Daoy (cell line): ENCODE data around the gene H2AZ2. TPM values are rescaled to one million over a fixed set of nuclear protein-coding genes. Genes with fewer than 3 reads are reported as not detected.
"Not testable (repeated sequence)": the region's sequence is repeated elsewhere in the genome, so short reads cannot be mapped to it uniquely, and the experiment has no call there.

Experiments used
- DNase-seq: peaks from one replicate; pipeline ENCODE4 v3.0.0-alpha.2; 2015; ENCODE audit warnings: low read depth
- total RNA-seq: library from RNA; depleted of rRNA; stranded (reverse); fragments of >200 nt; shearing (Covaris generic); gene quantifications from 2 replicates; pipeline ENCODE4 v1.2.3, GENCODE V29; 2014

H2AZ2 gene
- total RNA-seq, 1 experiment from 2014 or later, result 679 TPM

DNA sequence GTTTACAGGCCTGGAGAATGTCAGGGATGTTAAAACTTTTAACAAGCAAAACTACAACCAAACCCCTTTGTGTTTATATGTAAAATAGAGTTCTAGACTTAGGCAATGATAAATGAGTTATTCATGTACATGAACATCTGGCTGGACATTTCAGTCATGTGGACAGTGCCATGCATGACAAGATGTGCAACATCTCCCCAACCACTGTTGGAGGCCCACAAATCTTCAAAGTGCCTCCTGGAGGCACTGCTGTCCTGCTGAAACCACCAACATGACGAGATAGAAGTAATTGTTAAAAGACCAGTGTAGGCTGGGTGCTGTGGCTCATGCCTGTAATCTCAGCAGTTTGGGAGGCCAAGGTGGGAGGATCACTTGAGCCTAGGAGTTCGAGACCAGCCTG lies 33.0 kb downstream of the H2AZ2 start:
- DNase-seq, result no peak

DNA sequence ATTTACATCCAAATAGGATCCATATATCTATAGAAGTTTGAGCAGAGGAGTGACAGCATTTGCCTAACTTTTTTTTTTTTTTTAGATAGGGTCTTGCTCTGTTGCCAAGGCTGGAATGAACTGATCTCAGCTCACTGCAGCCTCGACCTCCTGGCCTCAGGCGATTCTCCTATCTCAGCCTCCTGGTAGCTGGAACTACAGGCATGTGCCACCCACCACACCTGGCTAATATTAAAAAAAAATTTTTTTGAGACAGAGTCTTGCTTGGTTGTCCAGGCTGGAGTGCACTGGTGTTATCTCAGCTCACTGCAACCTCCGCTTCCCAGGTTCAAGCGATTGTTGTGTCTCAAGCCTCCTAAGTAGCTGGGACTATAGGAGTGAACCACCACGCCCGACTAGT lies 36.3 kb downstream of the H2AZ2 start:
- DNase-seq, result no peak

DNA sequence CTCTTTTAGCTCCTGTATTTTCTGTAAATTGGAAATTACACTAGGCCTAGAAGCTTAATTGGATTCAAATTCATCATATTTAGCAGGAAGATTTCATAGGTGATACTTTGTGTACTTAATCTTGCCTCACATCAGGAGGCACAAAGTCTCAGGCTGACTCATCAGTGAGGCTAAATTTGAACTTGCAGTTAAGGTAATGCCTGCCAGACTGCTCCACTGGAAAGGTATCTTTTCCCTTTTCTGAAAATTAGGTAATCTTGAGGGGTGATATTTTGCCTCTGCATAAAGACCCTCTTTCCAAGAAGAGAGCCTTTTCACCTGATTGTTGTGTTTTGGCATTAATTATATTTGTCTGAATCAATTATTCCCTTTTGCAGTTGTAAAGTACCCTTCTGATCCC lies 36.8 kb downstream of the H2AZ2 start:
- peak; percentile 52 for DNase-seq

DNA sequence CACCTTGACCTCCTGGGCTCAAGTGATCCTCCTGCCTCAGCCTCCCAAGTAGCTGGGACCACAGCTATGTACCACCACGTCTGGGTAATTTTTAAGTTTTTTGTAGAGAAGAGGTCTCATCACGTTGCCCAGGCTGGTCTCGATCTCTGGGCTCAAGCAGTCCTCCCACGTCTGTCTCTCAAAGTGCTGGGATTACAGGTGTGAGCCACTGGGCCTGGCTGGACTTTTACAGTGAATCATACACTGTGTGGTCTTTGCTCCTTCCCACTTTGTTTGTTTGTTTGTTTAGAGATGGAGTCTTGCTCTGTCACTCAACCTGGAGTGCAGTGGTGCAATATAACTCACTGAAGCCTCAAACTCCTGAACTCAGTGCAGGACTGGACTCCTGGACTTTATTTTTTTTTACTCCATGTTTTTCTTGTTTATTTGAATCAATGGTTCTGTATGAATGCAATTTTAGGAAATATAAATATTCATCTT lies 38.9 kb downstream of the H2AZ2 start:
- no peak for DNase-seq

DNA sequence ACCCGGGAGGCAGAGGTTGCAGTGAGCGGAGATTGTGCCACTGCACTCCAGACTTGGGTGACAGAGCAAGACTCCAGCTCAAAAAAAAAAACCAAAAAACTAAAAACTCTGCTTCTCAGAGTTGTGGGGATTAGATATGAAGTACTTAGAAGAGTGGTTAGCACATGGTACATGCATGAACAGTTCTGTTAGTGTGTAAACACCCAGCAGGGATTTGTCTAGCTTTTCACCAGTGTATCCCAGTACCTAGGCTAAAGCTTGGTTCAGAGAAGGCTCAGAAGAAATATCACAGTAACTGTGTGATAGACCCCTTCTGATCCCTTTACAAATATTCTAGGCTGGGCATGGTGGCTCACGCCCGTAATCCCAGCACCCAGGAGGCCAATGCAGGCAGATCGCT lies 41.9 kb downstream of the H2AZ2 start:
- DNase-seq, result no peak

DNA sequence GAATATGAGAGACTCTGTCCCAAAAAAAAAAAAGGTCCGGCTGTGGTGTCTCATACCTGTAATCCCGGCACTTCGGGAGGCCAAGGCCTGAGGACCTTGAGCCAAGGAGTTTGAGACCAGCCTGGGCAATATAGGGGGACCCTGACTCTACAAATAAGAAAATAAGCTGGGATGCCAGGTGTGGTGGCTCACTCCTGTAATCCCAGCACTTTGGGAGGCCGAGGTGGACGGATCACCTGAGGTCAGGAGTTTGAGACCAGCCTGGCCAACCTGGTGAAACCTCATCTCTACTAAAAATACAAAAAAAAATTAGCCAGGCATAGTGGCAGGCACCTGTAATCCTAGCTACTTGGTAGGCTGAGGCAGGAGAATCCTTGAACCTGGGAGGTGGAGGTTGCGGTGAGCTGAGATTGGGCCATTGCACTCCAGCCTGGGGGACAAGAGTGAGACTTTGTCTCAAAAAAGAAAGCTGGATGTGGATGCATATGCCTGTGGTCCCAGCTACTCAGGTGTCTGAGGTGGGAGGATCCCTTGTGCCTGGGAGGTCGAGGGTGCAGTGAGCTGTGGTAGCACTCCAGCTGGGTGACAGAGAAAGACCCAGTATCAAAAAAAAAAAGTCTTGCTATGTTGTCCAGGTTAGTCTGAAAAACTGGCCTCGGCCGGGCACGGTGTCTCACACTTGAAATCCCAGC lies 43.9 kb downstream of the H2AZ2 start:
- not testable (repeated sequence) for DNase-seq

DNA sequence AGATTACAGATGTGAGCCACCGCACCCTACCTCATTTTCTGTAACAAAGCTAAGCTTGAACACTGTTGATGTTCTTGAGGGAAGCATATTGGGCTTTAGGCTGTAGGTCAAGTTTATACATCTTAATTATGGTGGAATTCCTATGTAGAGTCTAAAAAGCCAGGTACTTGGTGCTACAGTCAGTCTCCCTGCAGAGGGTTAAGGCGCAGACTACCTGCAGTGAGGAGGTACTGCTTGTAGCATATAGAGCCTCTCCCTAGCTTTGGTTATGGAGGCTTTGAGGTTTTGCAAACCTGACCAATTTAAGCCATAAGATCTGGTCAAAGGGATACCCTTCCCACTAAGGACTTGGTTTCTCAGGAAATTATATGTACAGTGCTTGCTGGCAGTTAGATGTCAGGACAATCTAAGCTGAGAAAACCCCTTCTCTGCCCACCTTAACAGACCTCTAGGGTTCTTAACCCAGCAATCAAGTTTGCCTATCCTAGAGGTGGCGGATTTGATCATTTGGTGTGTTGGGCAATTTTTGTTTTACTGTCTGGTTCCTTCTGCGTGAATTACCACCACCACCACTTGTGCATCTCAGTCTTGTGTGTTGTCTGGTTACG lies 45.4 kb downstream of the H2AZ2 start:
- no peak for DNase-seq

DNA sequence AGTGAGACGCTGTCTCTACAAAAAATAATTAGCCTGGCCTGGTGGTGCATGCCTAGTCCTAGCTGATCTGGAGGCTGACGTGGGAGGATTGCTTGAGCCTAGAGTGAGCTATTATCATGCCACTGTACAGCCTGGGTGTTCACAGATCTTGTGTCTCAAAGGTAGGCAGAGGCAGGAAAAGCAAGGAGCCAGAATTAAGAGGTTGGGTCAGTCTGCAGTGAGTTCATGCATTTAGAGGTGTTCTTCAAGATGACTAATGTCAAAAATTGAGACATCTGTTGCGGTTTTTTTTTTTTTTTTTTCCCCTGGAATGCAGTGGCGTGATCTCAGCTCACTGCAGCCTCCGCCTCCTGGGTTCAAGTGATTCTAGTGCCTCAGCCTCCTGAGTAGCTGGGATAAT lies 46.0 kb downstream of the H2AZ2 start:
- DNase-seq, result peak; percentile 75

DNA sequence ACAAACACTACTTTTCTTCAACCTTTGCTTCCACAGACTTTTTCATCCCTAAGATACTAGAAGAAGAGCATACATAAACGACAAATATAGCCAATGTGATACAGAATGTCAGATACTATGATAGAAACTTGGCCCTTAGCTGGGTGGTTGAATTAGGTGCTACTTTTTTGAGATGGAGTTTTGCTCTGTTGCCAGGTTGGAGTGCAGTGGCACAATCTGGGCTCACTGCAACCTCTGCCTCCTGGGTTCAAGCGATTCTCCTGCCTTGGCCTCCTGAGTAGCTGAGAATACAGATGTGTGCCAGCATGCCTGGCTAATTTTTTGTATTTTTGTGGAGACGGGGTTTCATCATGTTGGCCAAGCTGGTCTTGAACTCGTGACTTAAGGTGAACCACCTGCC lies 47.9 kb downstream of the H2AZ2 start:
- DNase-seq, result no peak

DNA sequence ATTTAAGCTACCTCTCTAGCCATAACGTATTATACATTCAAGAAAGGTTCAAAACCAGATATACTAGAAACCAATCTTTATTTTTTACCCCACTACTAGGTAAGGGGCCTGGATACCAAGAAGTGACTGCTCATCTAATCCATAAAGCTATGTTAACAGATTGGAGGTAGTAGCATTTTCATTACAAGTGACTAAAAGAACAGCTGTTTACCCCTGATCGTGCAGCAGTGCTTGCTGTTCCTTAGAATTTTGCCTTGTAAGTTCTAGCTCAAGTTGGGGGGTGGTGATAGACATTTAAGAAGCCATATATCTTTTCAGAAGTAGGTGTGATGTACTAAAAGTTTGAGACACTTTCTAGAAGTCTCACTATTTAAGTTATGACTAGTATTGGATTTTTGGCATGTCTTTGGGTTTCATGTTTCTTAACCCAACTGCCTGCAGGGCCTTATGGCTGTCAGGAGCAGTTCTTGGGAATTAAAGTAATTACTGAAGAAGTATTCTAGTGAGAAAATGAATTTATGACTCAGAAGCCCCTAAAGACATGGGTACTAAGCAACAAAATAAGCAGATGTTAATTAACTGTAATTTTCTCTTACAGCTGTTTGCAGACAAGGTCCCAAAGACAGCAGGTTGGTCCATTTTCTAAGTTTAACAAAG lies 49.1 kb downstream of the H2AZ2 start:
- DNase-seq, result no peak

DNA sequence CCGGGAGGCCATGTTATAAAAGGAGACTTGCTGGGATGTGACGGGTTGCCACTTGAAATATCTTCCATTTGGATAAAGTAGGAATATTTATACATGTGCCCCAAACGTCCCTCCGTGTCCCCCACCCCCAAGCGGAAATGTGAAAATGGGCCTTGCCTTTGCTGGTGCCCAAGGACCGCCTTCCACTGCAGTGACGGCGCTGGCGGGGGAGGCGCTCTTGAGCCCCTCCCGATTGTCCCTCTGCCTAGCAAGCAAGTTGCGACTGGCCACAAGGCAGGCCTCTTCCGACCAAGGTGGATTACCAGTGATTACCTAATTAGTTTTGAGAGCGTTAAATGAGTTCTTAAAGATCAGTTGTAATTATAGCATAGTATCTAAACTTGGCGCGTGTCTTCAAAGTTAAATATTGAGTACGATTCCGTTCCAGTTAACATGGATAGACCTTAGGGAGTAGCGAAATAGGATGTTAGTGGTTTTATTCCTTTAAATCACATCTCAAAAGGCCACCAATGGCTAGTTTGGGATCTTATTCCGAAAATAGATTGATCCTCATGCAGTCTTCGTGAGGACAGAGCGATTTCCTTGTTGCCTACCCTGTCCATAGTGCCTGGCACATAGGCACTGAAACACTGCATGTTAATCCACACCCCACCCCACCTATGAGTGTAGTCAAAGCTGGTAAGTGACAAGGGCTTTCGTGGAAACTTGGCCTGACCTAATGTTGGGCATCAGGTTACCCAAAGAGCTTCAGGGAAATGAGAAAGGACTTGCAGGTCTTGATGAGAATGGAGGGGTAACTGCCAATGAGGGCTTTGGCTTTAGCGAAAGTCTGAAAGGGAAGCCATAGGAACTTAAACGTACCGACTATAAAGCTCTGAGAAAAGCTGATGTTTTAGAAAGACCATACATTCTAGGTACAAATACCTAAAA lies 50.3 kb downstream of the H2AZ2 start:
- DNase-seq, result peak; percentile 97

DNA sequence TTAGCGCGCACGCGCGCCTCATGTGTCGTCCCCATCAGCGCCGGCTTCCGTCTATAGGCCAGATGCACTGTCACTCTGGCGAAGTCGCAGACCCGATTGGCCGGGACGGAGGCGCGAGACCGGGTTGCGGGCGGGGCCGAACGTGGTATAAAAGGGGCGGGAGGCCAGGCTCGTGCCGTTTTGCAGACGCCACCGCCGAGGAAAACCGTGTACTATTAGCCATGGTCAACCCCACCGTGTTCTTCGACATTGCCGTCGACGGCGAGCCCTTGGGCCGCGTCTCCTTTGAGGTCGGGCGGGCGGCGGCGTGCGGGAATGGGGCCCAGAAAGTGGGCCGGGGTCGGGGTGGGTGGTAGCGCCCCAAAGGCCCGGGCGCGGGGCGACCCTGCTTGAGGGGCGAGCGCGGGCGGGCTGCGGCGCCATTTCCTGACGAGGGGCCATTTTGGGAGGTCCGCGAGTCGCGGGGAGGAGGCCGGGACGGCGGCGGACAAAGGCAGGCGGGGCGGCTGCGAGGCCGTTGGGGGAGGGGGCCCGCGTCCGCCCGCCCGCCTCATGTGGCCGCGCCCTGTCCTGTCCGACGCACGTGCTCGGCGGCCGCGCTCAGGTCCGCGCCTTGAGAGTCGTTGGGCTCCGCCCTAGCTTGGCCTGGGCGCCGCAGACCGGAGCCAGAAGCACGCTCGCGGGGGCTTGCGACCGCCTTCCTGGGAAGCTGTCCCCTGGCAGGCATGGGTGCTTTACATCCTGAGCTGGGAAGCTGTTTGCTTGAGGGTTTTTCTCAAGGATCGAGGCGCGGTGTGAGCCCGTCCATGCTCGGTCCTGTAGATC lies 51.2 kb downstream of the H2AZ2 start, which contains the start of gene PPIA:
Gene PPIA, plus strand, starts transcription at position 178 of the 825 bp plus-strand sequence. Its CDS starts 44 bp downstream, at position 222.
- peak; percentile 100 for DNase-seq

DNA sequence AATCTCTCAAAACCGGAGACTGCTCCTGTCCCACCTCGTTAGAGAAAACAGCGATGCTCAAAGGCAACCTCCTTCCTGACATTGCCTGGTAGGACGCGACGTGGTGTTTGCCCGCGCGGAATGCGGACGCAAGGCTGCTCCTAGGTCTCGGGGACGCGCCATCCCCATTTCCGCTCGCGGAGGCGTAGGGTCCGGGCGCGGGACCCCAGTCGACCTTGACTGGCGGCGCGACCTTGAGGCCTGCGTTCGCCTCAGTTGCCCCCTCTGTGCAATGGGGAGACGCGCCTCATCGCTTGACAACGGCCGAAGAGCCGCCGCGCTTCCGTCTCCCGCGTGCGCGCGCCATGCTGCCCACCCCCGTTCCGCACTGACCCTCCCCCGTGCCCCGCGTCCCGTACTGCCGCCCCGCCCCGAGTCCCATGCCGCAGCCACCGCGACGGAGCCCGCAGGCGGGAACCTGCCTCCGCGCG lies 51.8 kb downstream of the H2AZ2 start:
- DNase-seq, result no peak

DNA sequence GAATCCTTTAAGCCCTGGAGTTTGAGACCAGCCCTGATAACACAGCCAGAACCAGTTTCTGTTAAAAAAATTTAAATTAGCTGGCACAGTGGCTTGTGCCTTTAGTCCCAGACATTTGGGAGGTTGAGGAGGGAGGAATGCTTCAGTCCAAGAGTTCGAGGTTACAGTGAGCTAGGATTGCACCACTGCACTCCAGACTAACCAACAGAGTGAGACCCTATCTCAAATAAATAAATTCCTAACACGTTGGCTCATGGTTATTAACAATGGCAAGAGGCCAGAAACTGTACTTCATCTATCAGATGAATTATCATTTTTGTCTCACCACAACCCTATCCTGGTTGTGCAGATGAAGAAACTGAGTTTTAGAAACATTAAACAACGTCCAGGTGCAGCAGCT lies 53.6 kb downstream of the H2AZ2 start:
- DNase-seq, result no peak

DNA sequence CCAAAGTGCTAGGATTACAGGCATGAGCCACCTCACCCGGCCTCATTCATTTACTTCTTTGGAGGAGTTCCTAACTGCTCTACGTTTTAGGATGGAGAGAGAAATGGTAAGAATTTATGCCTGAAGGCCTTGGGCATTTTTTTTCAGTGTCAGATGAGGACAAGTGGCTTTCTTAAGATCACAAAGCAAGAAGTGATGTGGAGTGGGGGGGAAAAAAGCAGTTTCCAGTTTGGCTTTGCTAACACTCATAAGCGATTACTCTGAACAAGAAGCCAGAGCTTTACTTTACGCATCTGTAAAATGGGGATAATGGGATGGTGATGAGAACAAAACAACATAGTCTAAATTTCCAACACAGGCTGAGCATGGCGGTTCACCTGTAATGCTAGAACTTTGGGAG lies 54.0 kb downstream of the H2AZ2 start:
- peak; percentile 32 for DNase-seq

DNA sequence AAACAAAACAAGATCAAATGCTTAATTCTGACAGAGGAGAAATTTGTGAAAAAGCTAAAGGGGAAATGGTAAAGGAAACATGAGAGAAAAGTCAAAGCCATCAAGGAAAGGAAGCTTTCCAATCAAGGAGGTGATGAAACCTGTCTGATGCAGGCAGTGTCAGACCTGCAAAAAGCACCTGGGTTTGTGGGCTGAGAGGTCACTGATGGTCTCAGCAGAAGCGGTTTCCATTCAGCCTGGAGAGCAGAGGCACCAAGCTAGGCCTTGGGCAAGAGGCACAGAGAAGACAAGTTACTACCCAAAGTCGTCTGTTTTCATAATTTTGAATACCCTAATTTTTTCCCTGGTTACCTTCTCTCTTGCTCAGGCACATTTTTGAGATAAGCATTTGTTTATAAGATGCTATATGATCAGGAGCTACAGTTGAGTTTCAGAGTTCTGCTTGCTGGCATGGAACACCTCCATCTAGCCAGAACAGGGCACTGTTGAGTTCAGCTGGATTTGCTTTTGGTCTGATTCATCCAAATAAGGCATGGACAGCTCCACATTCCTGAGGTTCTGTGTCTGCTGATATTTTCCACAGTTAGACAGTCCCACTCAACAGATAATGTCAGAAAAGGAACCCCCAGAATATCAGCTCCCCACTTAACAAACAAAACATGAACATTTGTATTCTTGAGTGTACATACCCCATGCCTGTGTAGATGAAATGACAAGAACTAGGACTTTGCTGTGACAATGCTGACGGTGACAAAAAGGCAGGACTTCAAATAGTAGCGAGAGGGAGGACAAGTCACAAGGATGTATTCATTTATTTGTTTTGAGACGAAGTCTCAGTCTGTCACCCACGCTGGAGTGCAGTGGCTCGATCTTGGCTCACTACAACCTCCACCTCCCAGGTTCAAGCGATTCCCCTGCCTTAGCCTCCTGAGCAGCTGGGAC lies 56.3 kb downstream of the H2AZ2 start:
- DNase-seq, result no peak

DNA sequence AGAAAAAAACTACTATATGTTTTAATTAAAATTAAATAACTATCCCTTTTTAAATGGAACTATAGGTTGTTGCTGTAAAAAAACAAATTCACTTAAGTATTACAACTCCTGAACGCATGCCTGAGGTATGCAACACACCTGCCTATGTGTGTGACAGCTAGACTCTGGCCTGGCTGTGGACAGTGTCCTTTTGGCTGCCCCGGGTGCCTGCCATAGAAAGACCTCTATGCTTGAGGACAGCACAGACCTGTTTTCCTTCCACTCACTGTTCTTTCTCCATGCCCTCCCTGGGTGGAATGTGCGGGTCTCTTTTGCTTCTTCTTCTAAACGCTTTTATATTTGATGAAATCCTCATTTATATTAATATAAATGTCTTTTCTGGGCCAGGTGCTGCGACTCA lies 57.9 kb downstream of the H2AZ2 start:
- DNase-seq, result no peak

DNA sequence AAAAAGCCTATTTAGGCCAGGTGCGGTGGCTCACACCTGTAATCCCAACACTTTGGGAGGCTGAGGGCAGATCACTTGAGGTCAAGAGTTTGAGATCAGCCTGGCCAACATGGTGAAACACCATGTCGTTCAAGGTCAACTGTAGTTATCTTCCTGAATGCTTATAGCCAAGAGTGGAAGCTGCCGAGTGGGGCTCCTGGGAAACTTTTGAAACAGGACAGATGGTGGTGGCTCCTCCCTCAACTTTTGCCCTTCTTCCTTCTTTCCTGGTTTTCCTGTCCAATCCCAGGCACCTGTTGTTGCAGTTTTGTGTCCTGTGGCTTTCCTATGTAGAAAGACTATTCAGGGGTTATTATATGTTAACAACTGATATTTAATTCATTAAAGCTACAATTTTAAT lies 60.1 kb downstream of the H2AZ2 start:
- no peak for DNase-seq

DNA sequence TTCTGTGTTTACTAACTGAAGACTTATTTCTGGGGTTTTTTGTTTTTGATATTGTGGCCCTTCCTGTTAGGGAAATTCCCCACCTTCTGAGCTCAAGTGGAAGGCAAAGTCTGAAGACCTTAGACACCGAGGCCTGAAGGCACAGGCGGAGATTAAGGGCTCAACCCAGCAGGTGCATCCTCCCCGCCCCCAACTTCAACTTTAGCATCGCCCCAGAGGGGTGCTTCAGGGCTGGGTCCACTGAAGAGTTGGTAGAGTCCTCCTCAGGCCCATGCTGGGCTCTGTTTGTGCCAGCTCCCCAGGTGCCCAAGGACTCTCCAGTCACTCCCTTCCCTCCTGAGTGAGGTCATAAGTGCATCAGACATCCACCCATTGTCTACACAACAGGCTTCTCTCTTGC lies 60.8 kb downstream of the H2AZ2 start:
- DNase-seq, result no peak

DNA sequence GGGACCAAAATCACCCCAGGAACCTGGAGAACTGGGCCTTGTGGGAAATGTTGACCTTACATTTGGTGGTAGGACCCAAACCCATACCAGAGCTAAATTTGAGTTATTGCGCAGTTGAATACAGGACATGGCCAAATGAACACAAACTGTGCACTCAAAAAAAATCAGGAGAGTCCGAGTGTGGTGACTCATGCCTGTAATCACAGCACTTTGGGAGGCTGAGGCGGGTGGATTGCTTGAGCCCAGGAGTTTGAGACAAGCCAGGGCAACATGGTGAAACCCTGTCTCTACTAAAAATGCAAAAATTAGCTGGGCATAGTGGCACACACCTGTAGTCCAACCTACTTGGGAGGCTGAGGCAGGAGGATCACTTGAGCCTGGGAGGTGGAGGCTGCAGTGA lies 62.7 kb downstream of the H2AZ2 start:
- DNase-seq, result not testable (repeated sequence)
